HepG2 (cell line): ENCODE results near the gene GRAMD1A. TPM values are rescaled to one million over a fixed set of nuclear protein-coding genes. Genes with fewer than 3 reads are reported as not detected.
A peak's percentile ranks its signal among the peaks of the same experiment; 100 is the strongest.

Source experiments
- CREB1 ChIP-seq, 2 experiments: fragments of 450-650 bp in 1 of 2; IDR thresholded peaks; 2 replicates each; pipeline ENCODE4 v1.6.1; 2016 to 2017; ENCODE audit warnings: control low read depth in 1 of 2, mild to moderate bottlenecking in 1 of 2, missing compliant biosample characterization in 1 of 2, missing genetic modification characterization in 1 of 2
- GLI4 ChIP-seq: sonication (generic); formaldehyde crosslinking; IDR thresholded peaks from 2 replicates; pipeline ENCODE4 v1.5.1; 2020; ENCODE audit warnings: missing genetic modification reagents, mild to moderate bottlenecking, moderate library complexity, borderline replicate concordance
- HNRNPK ChIP-seq: fragments of 200-400 bp; formaldehyde crosslinking; IDR thresholded peaks from 2 replicates; pipeline ENCODE4 v1.6.1; 2018; ENCODE audit warnings: low read length, low read depth, moderate library complexity, mild to moderate bottlenecking; ENCODE audit not compliant: poor library complexity, severe bottlenecking
- KDM5B ChIP-seq: sonication (generic); formaldehyde crosslinking; IDR thresholded peaks from 2 replicates; pipeline ENCODE4 v1.4.0; 2020; ENCODE audit warnings: missing genetic modification reagents, mild to moderate bottlenecking, borderline replicate concordance
- MZF1 ChIP-seq: sonication (generic); formaldehyde crosslinking; IDR thresholded peaks from 2 replicates; pipeline ENCODE4 v1.8.1; 2023; ENCODE audit warnings: mild to moderate bottlenecking, missing genetic modification reagents, borderline replicate concordance
- NFYB ChIP-seq: sonication (generic); formaldehyde crosslinking; IDR thresholded peaks from 2 replicates; pipeline ENCODE4 v1.4.0; 2020; ENCODE audit warnings: missing genetic modification reagents
- NFYC ChIP-seq: IDR thresholded peaks from 2 replicates; pipeline ENCODE4 v1.6.1; 2016; ENCODE audit warnings: missing genetic modification reagents, missing compliant biosample characterization
- ZC3H13 ChIP-seq: sonication (generic); formaldehyde crosslinking; IDR thresholded peaks from 2 replicates; pipeline ENCODE4 v1.8.1; 2023; ENCODE audit warnings: mild to moderate bottlenecking, missing genetic modification reagents, moderate library complexity
- ZFP36L2 ChIP-seq: sonication (generic); formaldehyde crosslinking; IDR thresholded peaks from 2 replicates; pipeline ENCODE4 v1.4.0; 2020; ENCODE audit warnings: missing genetic modification reagents
- ZNF30 ChIP-seq: sonication (generic); formaldehyde crosslinking; IDR thresholded peaks from 2 replicates; pipeline ENCODE4 v1.5.0; 2020; ENCODE audit warnings: mild to moderate bottlenecking, missing genetic modification reagents
- ZNF605 ChIP-seq: sonication (generic); formaldehyde crosslinking; IDR thresholded peaks from 2 replicates; pipeline ENCODE4 v1.8.0; 2022; ENCODE audit warnings: mild to moderate bottlenecking, missing genetic modification reagents
- ZNF747 ChIP-seq: sonication (generic); formaldehyde crosslinking; IDR thresholded peaks from 2 replicates; pipeline ENCODE4 v1.8.1; 2023; ENCODE audit warnings: missing genetic modification reagents, mild to moderate bottlenecking, borderline replicate concordance
- ZNF768 ChIP-seq: sonication (generic); formaldehyde crosslinking; IDR thresholded peaks from 2 replicates; pipeline ENCODE4 v1.4.0; 2020; ENCODE audit warnings: missing genetic modification reagents
- polyA plus RNA-seq, 8 experiments: library from polyadenylated mRNA; depleted of rRNA in 3 of 8; stranded (reverse) in 7 of 8; unstranded in 1 of 8; fragments of >200 nt; fragmentation: Illumina TruSeq in 4 of 8; extraction: Trizol in 4 of 8; gene quantifications; 2 replicates each; pipeline versions ENCODE4 v1.2.1 to v1.2.3, GENCODE V29; 2011 to 2016; ENCODE audit warnings: low read depth in 4 of 8, missing spikeins in 1 of 8, mixed read lengths in 1 of 8; ENCODE audit not compliant: insufficient read depth in 1 of 8
- total RNA-seq, 5 experiments: library from RNA; depleted of rRNA; stranded (reverse); fragments of >200 nt; fragmentation: Illumina TruSeq; extraction: Trizol; gene quantifications; 2 replicates each; pipeline ENCODE4 v1.2.3, GENCODE V29; 2016; ENCODE audit warnings: low read depth in 1 of 5
- TF ChIP-seq, protein P1 (sequence below): sonication (generic); formaldehyde crosslinking; IDR thresholded peaks from 2 replicates; pipeline ENCODE4 v1.8.0; 2022; ENCODE audit warnings: missing genetic modification reagents, mild to moderate bottlenecking, borderline replicate concordance
- TF ChIP-seq, protein P2 (sequence below): sonication (generic); formaldehyde crosslinking; IDR thresholded peaks from 2 replicates; pipeline ENCODE4 v1.4.0; 2020; ENCODE audit warnings: missing genetic modification reagents; ENCODE audit errors: not compliant biosample characterization
- TF ChIP-seq, protein P3 (sequence below): sonication (generic); formaldehyde crosslinking; IDR thresholded peaks from 2 replicates; pipeline ENCODE4 v1.8.1; 2023; ENCODE audit warnings: mild to moderate bottlenecking, inconsistent platforms, moderate library complexity, missing genetic modification reagents, borderline replicate concordance
- TF ChIP-seq, protein P4 (sequence below): sonication (generic); formaldehyde crosslinking; IDR thresholded peaks from 2 replicates; pipeline ENCODE4 v1.4.0; 2020; ENCODE audit warnings: mild to moderate bottlenecking, missing genetic modification reagents, borderline replicate concordance
- TF ChIP-seq, protein P5 (sequence below): sonication (generic); formaldehyde crosslinking; IDR thresholded peaks from 2 replicates; pipeline ENCODE4 v1.5.0; 2020; ENCODE audit warnings: missing genetic modification reagents, mild to moderate bottlenecking, borderline replicate concordance

GRAMD1A gene
- total and polyA plus RNA-seq, 2 of the 13 experiments (the other 11 are each of a cell fraction or from before 2014, with no cell fraction given), result 14.7 to 181 TPM

DNA sequence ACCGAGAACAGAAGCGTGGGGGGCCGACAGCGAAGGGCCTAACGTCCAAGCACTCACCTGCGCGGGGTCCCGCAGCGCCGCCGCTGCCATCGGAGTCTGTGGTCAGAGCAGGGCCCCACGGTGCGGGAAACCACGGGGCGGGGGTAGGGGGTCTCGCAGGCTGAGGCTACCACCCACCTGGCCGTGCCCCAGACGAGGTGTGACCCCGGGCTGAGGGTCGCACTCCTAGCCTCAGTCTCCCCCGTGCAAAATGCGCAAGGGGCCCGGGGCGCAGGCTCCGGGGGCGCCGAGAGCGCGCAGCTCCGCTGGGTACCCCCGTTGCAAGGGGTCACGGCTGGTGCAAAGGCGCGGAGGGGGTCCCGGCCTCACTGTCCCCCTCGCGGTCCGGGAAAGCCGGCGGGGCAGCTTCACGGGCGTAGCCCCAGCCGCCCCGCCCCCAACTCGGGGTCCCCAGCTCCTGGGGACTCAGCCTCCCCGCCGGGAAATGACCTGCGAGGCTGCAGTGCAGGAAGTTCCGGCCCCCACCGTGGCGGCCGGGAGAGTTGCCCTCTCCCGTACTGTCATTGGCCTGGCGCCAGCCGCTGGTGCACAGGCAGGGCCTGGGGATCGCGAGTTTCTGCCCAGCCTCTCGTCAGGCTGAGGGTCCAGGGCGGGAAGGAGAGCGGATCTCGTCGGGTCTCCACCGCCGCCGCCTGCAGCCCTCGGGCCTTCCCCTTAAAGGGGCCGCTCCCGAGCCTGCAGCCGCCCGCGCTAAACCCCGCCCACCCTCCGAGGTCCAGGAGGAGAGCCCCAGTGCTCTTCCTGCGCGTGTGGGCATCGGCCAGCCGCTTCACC is 36.3 kb upstream of the GRAMD1A start, which contains the start of gene ZNF792 (continued):
- peak; percentile 72; the same call in 1 of the 2 replicates for TF ChIP-seq KDM5B (CRISPR knock-in tag)
- TF ChIP-seq ZNF30, result 0 out of 2 replicates have a peak, but pooled peaks have one; percentile 75
- TF ChIP-seq ZC3H13 (CRISPR knock-in tag), result peak; percentile 76
- TF ChIP-seq ZNF747 (CRISPR knock-in tag), result peak; percentile 76; the same call in 1 of the 2 replicates
- peak; percentile 86 for TF ChIP-seq MZF1
- TF ChIP-seq, protein P1, sequence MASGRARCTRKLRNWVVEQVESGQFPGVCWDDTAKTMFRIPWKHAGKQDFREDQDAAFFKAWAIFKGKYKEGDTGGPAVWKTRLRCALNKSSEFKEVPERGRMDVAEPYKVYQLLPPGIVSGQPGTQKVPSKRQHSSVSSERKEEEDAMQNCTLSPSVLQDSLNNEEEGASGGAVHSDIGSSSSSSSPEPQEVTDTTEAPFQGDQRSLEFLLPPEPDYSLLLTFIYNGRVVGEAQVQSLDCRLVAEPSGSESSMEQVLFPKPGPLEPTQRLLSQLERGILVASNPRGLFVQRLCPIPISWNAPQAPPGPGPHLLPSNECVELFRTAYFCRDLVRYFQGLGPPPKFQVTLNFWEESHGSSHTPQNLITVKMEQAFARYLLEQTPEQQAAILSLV, result peak; percentile 44; the same call in 1 of the 2 replicates
- peak; percentile 53; the same call in 1 of the 2 replicates for TF ChIP-seq ZNF605 (CRISPR knock-in tag)
- no peak; the same call in 1 of the 2 replicates for TF ChIP-seq NFYB (CRISPR knock-in tag)
- no peak for TF ChIP-seq CREB1 (IDR thresholded peaks at IDR 0.05)
- TF ChIP-seq CREB1 (CRISPR knock-in tag; IDR thresholded peaks at IDR 0.05), result no peak
- no peak; the same call in 1 of the 2 replicates for TF ChIP-seq GLI4 (CRISPR knock-in tag)
- peak; percentile 20; the same call in 1 of the 2 replicates for TF ChIP-seq ZNF768 (CRISPR knock-in tag)
- peak; percentile 18 for TF ChIP-seq HNRNPK
- TF ChIP-seq, protein P2, sequence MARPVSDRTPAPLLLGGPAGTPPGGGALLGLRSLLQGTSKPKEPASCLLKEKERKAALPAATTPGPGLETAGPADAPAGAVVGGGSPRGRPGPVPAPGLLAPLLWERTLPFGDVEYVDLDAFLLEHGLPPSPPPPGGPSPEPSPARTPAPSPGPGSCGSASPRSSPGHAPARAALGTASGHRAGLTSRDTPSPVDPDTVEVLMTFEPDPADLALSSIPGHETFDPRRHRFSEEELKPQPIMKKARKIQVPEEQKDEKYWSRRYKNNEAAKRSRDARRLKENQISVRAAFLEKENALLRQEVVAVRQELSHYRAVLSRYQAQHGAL (CRISPR knock-in tag), result no peak
- TF ChIP-seq, protein P3, sequence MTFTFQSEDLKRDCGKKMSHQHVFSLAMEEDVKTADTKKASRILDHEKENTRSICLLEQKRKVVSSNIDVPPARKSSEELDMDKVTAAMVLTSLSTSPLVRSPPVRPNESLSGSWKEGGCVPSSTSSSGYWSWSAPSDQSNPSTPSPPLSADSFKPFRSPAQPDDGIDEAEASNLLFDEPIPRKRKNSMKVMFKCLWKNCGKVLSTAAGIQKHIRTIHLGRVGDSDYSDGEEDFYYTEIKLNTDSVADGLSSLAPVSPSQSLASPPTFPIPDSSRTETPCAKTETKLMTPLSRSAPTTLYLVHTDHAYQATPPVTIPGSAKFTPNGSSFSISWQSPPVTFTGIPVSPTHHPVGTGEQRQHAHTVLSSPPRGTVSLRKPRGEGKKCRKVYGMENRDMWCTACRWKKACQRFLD (CRISPR knock-in tag), result peak; percentile 76; the same call in 1 of the 2 replicates
- no peak for TF ChIP-seq ZFP36L2 (CRISPR knock-in tag)
- TF ChIP-seq, protein P4, sequence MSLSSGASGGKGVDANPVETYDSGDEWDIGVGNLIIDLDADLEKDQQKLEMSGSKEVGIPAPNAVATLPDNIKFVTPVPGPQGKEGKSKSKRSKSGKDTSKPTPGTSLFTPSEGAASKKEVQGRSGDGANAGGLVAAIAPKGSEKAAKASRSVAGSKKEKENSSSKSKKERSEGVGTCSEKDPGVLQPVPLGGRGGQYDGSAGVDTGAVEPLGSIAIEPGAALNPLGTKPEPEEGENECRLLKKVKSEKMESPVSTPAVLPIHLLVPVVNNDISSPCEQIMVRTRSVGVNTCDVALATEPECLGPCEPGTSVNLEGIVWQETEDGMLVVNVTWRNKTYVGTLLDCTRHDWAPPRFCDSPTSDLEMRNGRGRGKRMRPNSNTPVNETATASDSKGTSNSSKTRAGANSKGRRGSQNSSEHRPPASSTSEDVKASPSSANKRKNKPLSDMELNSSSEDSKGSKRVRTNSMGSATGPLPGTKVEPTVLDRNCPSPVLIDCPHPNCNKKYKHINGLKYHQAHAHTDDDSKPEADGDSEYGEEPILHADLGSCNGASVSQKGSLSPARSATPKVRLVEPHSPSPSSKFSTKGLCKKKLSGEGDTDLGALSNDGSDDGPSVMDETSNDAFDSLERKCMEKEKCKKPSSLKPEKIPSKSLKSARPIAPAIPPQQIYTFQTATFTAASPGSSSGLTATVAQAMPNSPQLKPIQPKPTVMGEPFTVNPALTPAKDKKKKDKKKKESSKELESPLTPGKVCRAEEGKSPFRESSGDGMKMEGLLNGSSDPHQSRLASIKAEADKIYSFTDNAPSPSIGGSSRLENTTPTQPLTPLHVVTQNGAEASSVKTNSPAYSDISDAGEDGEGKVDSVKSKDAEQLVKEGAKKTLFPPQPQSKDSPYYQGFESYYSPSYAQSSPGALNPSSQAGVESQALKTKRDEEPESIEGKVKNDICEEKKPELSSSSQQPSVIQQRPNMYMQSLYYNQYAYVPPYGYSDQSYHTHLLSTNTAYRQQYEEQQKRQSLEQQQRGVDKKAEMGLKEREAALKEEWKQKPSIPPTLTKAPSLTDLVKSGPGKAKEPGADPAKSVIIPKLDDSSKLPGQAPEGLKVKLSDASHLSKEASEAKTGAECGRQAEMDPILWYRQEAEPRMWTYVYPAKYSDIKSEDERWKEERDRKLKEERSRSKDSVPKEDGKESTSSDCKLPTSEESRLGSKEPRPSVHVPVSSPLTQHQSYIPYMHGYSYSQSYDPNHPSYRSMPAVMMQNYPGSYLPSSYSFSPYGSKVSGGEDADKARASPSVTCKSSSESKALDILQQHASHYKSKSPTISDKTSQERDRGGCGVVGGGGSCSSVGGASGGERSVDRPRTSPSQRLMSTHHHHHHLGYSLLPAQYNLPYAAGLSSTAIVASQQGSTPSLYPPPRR, result peak; percentile 39; the same call in 1 of the 2 replicates
- TF ChIP-seq NFYC (CRISPR knock-in tag), result no peak
- TF ChIP-seq, protein P5, sequence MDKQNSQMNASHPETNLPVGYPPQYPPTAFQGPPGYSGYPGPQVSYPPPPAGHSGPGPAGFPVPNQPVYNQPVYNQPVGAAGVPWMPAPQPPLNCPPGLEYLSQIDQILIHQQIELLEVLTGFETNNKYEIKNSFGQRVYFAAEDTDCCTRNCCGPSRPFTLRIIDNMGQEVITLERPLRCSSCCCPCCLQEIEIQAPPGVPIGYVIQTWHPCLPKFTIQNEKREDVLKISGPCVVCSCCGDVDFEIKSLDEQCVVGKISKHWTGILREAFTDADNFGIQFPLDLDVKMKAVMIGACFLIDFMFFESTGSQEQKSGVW, result no peak
